ENCODE results near the gene CALHM4.

DNA sequence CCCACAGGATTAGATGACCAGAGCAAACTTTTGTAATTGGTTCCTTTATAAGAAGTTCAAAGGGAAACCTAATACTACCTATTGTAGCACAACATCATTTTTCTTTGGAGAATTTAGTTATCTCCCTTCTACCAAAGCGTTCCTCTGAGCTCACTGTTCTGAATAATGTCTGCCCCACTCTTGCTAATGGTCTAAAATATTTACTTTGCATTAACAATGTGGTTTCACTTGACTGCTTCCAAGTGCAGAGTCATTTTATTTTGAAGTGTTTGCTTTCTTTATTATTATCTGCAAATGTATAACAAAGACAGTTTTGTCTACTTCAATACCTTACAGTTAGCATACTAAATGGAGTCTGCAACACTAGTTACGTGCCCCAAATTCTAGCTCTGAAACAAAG is 23.1 kb upstream of the CALHM4 start:
- TF ChIP-seq, protein P1, sequence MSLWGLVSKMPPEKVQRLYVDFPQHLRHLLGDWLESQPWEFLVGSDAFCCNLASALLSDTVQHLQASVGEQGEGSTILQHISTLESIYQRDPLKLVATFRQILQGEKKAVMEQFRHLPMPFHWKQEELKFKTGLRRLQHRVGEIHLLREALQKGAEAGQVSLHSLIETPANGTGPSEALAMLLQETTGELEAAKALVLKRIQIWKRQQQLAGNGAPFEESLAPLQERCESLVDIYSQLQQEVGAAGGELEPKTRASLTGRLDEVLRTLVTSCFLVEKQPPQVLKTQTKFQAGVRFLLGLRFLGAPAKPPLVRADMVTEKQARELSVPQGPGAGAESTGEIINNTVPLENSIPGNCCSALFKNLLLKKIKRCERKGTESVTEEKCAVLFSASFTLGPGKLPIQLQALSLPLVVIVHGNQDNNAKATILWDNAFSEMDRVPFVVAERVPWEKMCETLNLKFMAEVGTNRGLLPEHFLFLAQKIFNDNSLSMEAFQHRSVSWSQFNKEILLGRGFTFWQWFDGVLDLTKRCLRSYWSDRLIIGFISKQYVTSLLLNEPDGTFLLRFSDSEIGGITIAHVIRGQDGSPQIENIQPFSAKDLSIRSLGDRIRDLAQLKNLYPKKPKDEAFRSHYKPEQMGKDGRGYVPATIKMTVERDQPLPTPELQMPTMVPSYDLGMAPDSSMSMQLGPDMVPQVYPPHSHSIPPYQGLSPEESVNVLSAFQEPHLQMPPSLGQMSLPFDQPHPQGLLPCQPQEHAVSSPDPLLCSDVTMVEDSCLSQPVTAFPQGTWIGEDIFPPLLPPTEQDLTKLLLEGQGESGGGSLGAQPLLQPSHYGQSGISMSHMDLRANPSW (CRISPR knock-in tag; IDR thresholded peaks at IDR 0.05; ENCODE audit: borderline replicate concordance), result no peak
- TF ChIP-seq TAF1 (CRISPR knock-in tag; IDR thresholded peaks at IDR 0.05), result no peak
- TF ChIP-seq, protein P2, sequence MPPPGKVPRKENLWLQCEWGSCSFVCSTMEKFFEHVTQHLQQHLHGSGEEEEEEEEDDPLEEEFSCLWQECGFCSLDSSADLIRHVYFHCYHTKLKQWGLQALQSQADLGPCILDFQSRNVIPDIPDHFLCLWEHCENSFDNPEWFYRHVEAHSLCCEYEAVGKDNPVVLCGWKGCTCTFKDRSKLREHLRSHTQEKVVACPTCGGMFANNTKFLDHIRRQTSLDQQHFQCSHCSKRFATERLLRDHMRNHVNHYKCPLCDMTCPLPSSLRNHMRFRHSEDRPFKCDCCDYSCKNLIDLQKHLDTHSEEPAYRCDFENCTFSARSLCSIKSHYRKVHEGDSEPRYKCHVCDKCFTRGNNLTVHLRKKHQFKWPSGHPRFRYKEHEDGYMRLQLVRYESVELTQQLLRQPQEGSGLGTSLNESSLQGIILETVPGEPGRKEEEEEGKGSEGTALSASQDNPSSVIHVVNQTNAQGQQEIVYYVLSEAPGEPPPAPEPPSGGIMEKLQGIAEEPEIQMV (CRISPR knock-in tag; IDR thresholded peaks at IDR 0.05; ENCODE audit: low read depth), result no peak
- no peak for TF ChIP-seq ZEB1 (IDR thresholded peaks at IDR 0.05; ENCODE audit: insufficient replicate concordance, low read depth)
- TF ChIP-seq POLR2A (IDR thresholded peaks at IDR 0.05; ENCODE audit: insufficient read depth in 1 of 2, low read depth in 2 of 2, low read length in 2 of 2), result no peak
- no peak for TF ChIP-seq PHF21A (CRISPR knock-in tag; IDR thresholded peaks at IDR 0.05)
- TF ChIP-seq, protein P3, sequence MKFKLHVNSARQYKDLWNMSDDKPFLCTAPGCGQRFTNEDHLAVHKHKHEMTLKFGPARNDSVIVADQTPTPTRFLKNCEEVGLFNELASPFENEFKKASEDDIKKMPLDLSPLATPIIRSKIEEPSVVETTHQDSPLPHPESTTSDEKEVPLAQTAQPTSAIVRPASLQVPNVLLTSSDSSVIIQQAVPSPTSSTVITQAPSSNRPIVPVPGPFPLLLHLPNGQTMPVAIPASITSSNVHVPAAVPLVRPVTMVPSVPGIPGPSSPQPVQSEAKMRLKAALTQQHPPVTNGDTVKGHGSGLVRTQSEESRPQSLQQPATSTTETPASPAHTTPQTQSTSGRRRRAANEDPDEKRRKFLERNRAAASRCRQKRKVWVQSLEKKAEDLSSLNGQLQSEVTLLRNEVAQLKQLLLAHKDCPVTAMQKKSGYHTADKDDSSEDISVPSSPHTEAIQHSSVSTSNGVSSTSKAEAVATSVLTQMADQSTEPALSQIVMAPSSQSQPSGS (CRISPR knock-in tag; IDR thresholded peaks at IDR 0.05), result no peak
- no peak for TF ChIP-seq ZNF792 (CRISPR knock-in tag; IDR thresholded peaks at IDR 0.05)
- no peak for TF ChIP-seq JUND (CRISPR knock-in tag; IDR thresholded peaks at IDR 0.05)
- TF ChIP-seq POLR2AphosphoS5 (IDR thresholded peaks at IDR 0.05; ENCODE audit: low read depth, low read length), result no peak
